CD4-positive, CD25-positive, alpha-beta regulatory T cell (primary cell): ENCODE data around the gene GYS2. TPM values are rescaled to one million over a fixed set of nuclear protein-coding genes. Genes with fewer than 3 reads are reported as not detected.
A peak's percentile ranks its signal among the peaks of the same experiment; 100 is the strongest.
"Not testable (repeated sequence)": the region's sequence is repeated elsewhere in the genome, so short reads cannot be mapped to it uniquely, and the experiment has no call there.

Source experiments
- ATAC-seq, 2 donors: fragments of 150-1000 bp; cut with Tn5 transposase; one replicate each; pipeline ENCODE4 v1.10.0; 2021; ENCODE audit warnings: low read depth in 2 of 2, moderate number of reproducible peaks in 2 of 2, moderate library complexity in 1 of 2
- DNase-seq, 3 donors: peaks; one replicate each; pipeline versions ENCODE4 v3.0.0 to v3.0.0-alpha.2; 2012 to 2022; ENCODE audit warnings: mixed read lengths in 1 of 3
- H3K27ac ChIP-seq: one replicate; pipeline ENCODE4 v1.7.0; 2013; ENCODE audit warnings: mild to moderate bottlenecking, low read length; ENCODE audit not compliant: insufficient read depth, poor library complexity, severe bottlenecking
- H3K27me3 ChIP-seq: one replicate; pipeline ENCODE4 v1.7.0; 2013; ENCODE audit warnings: low read length; ENCODE audit not compliant: control insufficient read depth, insufficient read depth
- H3K36me3 ChIP-seq: one replicate; pipeline ENCODE4 v1.7.0; 2013; ENCODE audit warnings: mild to moderate bottlenecking, low read length, moderate library complexity; ENCODE audit not compliant: control insufficient read depth, insufficient read depth
- H3K4me1 ChIP-seq: 2 replicates; pipeline ENCODE4 v1.7.0; 2013; ENCODE audit warnings: mild to moderate bottlenecking, low read length; ENCODE audit not compliant: insufficient read depth, control insufficient read depth, poor library complexity, severe bottlenecking
- H3K4me3 ChIP-seq: one replicate; pipeline ENCODE4 v1.7.0; 2013; ENCODE audit warnings: low read depth, mild to moderate bottlenecking, low read length, moderate library complexity
- H3K9me3 ChIP-seq, 2 experiments: 1 replicate in 1 of 2; 2 replicates in 1 of 2; pipeline ENCODE4 v1.7.0; 2013; ENCODE audit warnings: low read length in 2 of 2, mild to moderate bottlenecking in 1 of 2, moderate library complexity in 1 of 2; ENCODE audit not compliant: control insufficient read depth in 2 of 2
- H3K27ac Mint-ChIP-seq, 3 donors: one replicate each; pipeline ENCODE4 v1.8.0; 2020 to 2022; ENCODE audit warnings: mild to moderate bottlenecking in 3 of 3, mixed read lengths in 3 of 3, moderate library complexity in 2 of 3
- H3K27me3 Mint-ChIP-seq: one replicate; pipeline ENCODE4 v1.8.0; 2022; ENCODE audit warnings: mild to moderate bottlenecking, mixed read lengths
- H3K36me3 Mint-ChIP-seq: one replicate; pipeline ENCODE4 v1.8.0; 2020; ENCODE audit warnings: mixed read lengths
- H3K4me1 Mint-ChIP-seq, 4 donors: one replicate each; pipeline ENCODE4 v1.8.0; 2020 to 2022; ENCODE audit warnings: mixed read lengths in 4 of 4, mild to moderate bottlenecking in 1 of 4
- H3K4me3 Mint-ChIP-seq, 4 donors: one replicate each; pipeline ENCODE4 v1.8.0; 2020 to 2022; ENCODE audit warnings: mild to moderate bottlenecking in 4 of 4, mixed read lengths in 4 of 4, moderate library complexity in 3 of 4
- H3K9me3 Mint-ChIP-seq, 7 donors: one replicate each; pipeline ENCODE4 v1.8.0; 2020 to 2022; ENCODE audit warnings: mixed read lengths in 7 of 7, mild to moderate bottlenecking in 3 of 7, moderate library complexity in 2 of 7
- polyA plus RNA-seq, 4 donors: library from polyadenylated mRNA; unstranded; fragments of 300-500 nt; fragmentation: Illumina TruSeq; gene quantifications; one replicate each; pipeline ENCODE4 v1.2.3, GENCODE V29; 2021
- total RNA-seq: library from RNA; stranded (reverse); gene quantifications from one replicate; pipeline ENCODE4 v1.2.3, GENCODE V29; 2022

GYS2 gene
- total and polyA plus RNA-seq, 5 donors from 2014 or later: 0.08 to 0.09 TPM; not detected in 3

DNA sequence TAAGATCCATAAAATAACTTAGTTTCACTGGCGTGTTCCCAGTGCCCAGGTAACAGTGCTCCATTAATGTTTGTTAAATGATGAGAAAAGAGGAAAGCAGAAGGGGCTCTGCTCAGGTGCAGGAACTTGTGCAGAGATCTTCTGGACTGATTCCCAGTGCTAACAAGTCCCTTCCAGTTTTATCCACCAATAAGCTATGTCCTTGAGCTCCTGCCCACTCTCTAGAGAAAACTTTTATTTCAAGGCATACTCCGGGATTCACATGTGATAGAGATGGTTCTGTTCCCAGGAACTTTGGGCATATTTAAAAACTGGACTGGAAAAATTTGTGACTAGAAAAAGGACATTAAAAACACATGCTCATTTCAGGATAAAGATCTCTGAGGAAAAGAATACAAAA is 1.9 kb downstream of the GYS2 start:
- DNase-seq (no peak), ATAC-seq (no peak)
- Mint-ChIP-seq H3K27me3 (peaks cover 22% of the 10 kb centered on the region), H3K27ac (no peak overlapping the region), H3K36me3 (no peaks in the 10 kb centered on the region), H3K9me3 (no peaks in the 10 kb centered on the region), H3K4me3 (no peak overlapping the region), H3K4me1 (no peaks in the 10 kb centered on the region)
- H3K4me1 ChIP-seq: no peaks in the 10 kb centered on the region
- no peak overlapping the region for H3K4me3 ChIP-seq
- H3K27me3 ChIP-seq: peaks cover 2% of the 10 kb centered on the region
- H3K36me3 ChIP-seq: no peaks in the 10 kb centered on the region
- H3K9me3 ChIP-seq: no peaks in the 10 kb centered on the region
- no peak overlapping the region for H3K27ac ChIP-seq

DNA sequence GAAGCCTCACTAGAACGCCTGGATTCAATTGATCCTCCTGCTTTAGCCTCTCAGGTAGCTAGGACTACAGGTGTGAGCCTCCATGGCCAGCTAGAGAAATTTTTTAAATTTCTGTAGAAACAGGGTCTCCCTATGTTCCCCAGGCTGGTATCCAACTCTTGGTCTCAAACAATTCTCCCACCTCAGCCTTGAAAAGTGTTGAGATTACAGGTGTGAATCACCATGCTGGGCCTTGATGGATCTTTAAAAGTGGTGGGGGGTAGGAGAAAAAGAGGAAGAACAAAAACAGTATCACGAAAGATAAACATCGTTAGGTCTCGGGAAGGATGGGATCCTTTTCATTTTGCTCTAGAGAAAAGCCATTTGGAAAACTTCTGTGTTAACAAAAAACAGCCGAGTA is 4.5 kb downstream of the GYS2 start:
- Mint-ChIP-seq H3K36me3 (no peaks in the 10 kb centered on the region), H3K27me3 (peaks cover 22% of the 10 kb centered on the region), H3K4me1 (peaks cover 0 to 6% (median 0%) of the 10 kb centered on the region in 4 donors), H3K27ac (no peak overlapping the region), H3K4me3 (no peak overlapping the region), H3K9me3 (peaks cover 0 to 3% (median 0%) of the 10 kb centered on the region in 7 donors)
- Histone ChIP-seq H3K27ac (no peak overlapping the region), H3K4me1 (no peaks in the 10 kb centered on the region), H3K4me3 (no peak overlapping the region), H3K27me3 (no peaks in the 10 kb centered on the region), H3K36me3 (no peaks in the 10 kb centered on the region), H3K9me3 (no peaks in the 10 kb centered on the region)
- ATAC-seq (no peak), DNase-seq (no peak)

DNA sequence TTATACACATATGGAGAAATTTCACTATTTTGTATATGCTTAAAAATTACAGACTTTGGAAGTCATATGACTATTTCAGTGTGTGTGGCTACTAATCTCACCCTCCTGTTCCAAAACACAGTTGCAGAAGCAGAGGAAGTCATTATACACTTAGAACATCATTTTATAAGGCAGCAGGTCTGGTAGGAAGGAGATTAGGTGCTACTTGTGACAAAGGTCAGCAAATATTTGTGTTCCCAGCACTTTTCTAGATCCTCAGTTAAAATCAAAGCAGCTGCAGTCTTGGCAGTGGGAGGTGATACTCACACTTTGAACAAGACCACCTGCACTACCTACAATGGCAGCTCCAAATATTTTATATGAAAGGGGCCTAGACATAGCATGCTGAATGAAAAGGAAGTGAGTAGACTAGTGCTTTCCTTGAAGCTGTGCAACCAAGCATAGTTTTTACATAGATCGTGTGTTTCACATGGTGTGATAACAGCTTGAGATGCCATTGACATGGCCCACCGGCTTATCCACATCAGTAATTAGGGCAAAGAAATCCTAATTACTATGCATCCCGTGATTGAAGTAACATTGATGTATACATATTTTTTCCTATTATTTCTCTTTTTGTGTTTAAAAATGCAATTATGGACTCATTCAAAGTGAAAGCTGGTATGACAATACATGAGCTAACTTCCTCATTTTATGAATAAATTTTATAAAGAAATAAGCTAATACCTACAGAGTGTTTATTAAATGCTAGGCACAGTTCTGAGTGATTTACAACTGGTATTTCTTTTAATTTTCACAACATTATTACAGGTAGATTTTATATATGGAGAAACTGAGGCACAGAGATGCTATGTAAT is 5.3 kb downstream of the GYS2 start:
- no peaks in the 10 kb centered on the region for H3K36me3 ChIP-seq
- no peaks in the 10 kb centered on the region for H3K27me3 ChIP-seq
- peaks cover 14% of the 10 kb centered on the region for H3K27me3 Mint-ChIP-seq
- H3K9me3 Mint-ChIP-seq: peaks cover 0 to 4% (median 0%) of the 10 kb centered on the region in 7 donors
- peak overlapping the region in 1 of 3 donors; percentile 8 for H3K27ac Mint-ChIP-seq
- H3K36me3 Mint-ChIP-seq: no peaks in the 10 kb centered on the region
- peaks cover 0 to 6% (median 0%) of the 10 kb centered on the region in 4 donors for H3K4me1 Mint-ChIP-seq
- H3K4me3 Mint-ChIP-seq: no peak overlapping the region
- ATAC-seq (no peak), DNase-seq (no peak)
- no peak overlapping the region for H3K4me3 ChIP-seq
- no peaks in the 10 kb centered on the region for H3K9me3 ChIP-seq
- no peaks in the 10 kb centered on the region for H3K4me1 ChIP-seq
- no peak overlapping the region for H3K27ac ChIP-seq

DNA sequence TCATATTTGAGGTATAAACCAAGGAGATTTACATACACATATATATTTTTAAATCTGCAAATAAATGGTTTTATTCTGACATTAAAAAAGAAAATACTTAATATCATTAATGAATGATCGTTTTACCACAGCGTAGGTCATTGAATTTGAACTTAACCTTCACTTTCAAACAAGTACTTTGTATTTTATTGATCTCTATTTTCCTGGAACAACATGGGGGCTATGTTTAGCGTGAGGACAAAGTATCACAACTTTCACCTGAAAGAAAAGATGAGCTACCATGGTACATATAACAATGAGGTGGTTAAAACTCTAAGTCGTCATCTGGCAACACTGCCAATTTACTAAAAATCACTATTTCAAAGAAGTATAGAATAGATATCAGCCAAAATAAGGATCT is 6.0 kb downstream of the GYS2 start:
- Mint-ChIP-seq H3K36me3 (no peaks in the 10 kb centered on the region), H3K4me3 (no peak overlapping the region), H3K4me1 (peaks cover 0 to 6% (median 0%) of the 10 kb centered on the region in 4 donors), H3K9me3 (peaks cover 0 to 4% (median 0%) of the 10 kb centered on the region in 7 donors), H3K27ac (peak overlapping the region in 1 of 3 donors; percentile 21), H3K27me3 (peaks cover 12% of the 10 kb centered on the region)
- H3K27ac ChIP-seq: no peak overlapping the region
- no peak for ATAC-seq
- H3K9me3 ChIP-seq: no peaks in the 10 kb centered on the region
- H3K4me3 ChIP-seq: no peak overlapping the region
- H3K36me3 ChIP-seq: no peaks in the 10 kb centered on the region
- no peaks in the 10 kb centered on the region for H3K4me1 ChIP-seq
- no peak for DNase-seq
- H3K27me3 ChIP-seq: no peaks in the 10 kb centered on the region

DNA sequence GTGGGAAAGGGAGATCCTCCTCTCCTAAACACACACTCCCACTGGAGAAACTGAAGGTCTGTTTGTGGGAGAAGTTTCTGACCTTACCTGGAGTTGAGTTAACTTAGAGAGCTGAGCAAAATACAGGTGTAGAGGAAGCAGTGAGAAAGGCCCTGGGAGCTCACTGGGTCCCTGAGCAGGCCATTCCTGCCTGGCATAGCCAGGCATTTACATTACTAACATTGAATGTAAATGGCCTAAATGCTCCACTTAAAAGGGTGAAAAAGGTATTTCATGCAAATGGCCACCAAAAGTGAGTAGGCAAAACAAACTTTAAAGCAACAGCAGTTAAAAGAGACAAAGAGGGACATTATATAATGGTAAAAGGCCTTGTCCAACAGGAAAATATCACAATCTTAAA is 9.3 kb downstream of the GYS2 start:
- peaks cover 0 to 15% (median 7%) of the 10 kb centered on the region in 7 donors for H3K9me3 Mint-ChIP-seq
- H3K4me1 Mint-ChIP-seq, H3K27ac Mint-ChIP-seq, H3K27me3 ChIP-seq, H3K36me3 ChIP-seq, DNase-seq, H3K36me3 Mint-ChIP-seq, H3K4me3 Mint-ChIP-seq, H3K27ac ChIP-seq, H3K4me3 ChIP-seq, ATAC-seq, H3K4me1 ChIP-seq: not testable (repeated sequence)
- peaks cover 15 to 17% of the 10 kb centered on the region in 2 experiments for H3K9me3 ChIP-seq
- H3K27me3 Mint-ChIP-seq: peaks cover 20% of the 10 kb centered on the region

DNA sequence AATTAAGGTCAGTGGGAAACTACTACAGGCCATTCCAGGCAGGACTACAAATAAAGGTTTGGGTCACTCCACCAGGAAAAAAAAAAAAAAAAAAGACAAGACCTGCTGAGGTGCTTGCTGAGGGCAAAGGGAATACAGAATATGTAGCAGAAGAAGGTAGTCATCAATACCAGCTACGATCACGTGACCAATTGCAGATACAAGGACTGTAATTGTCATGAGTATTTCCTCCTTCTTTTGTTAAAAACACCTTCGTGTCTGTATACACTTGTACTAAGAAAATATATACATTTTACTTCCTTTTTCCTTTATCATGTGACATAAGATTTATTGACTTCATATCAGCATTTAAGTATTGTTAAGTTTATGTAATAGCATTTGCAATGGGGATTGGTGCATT is 19.2 kb downstream of the GYS2 start:
- H3K36me3 ChIP-seq: no peaks in the 10 kb centered on the region
- Mint-ChIP-seq H3K27ac (no peak overlapping the region), H3K4me3 (no peak overlapping the region), H3K36me3 (no peaks in the 10 kb centered on the region), H3K27me3 (no peaks in the 10 kb centered on the region), H3K9me3 (peaks cover 0 to 8% (median 4%) of the 10 kb centered on the region in 7 donors), H3K4me1 (no peaks in the 10 kb centered on the region)
- H3K27ac ChIP-seq: no peak overlapping the region
- H3K9me3 ChIP-seq: peaks cover 0 to 4% of the 10 kb centered on the region in 2 experiments
- no peaks in the 10 kb centered on the region for H3K4me1 ChIP-seq
- ATAC-seq: no peak
- no peak for DNase-seq
- H3K4me3 ChIP-seq: no peak overlapping the region
- H3K27me3 ChIP-seq: no peaks in the 10 kb centered on the region

DNA sequence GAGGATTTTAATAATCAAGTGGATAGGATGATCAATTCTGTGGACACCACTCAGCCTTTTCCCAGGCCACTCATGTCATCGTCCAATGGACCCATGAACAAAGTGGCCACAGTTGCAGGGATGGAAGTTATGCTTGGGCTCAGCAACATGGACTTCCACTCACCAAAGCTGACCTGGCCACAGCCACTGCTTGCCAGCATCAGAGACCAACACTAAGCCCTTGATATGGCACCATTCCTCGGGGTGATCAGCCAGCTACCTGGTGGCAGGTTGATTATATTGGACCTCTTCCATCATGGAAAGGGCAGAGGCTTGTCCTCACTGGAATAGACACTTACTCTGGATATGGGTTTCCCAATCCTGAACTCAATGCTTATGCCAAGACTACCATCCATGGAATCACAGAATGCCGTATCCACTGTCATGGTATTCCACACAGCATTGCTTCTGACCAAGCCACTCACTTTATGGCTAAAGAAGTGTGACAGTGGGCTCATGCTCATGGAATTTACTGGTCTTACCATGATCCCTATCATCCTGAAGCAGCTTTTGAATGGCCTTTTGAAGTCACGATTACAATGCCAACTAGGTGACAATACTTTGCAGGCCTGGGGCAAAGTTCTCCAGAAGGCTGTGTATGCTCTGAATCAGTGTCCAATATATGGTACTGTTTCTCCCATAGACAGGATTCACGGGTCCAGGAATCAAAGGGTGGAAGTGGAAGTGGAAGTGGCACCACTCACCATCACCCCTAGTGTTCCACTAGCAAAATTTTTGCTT is 20.1 kb downstream of the GYS2 start:
- H3K4me1 Mint-ChIP-seq, H3K9me3 ChIP-seq, DNase-seq, H3K4me3 ChIP-seq, H3K27ac ChIP-seq, ATAC-seq, H3K27me3 Mint-ChIP-seq, H3K36me3 Mint-ChIP-seq, H3K27me3 ChIP-seq, H3K4me3 Mint-ChIP-seq, H3K9me3 Mint-ChIP-seq, H3K36me3 ChIP-seq, H3K4me1 ChIP-seq, H3K27ac Mint-ChIP-seq: not testable (repeated sequence)
